Measurements from ENCODE around the gene STOML2. TPM values are rescaled to one million over a fixed set of nuclear protein-coding genes. Genes with fewer than 3 reads are reported as not detected.
"Not testable (repeated sequence)": the region's sequence is repeated elsewhere in the genome, so short reads cannot be mapped to it uniquely, and the experiment has no call there.

The STOML2 gene
- 258 and 262 TPM in 2 replicates for total RNA-seq

- intact Hi-C loops (cut with micrococcal nuclease), result loop anchor here (1.0 kb wide), 2 partner anchors 8 to 24 kb away; partner anchors contain the start of gene FANCG
- DNase-seq, result peak; percentile 97
- Mint-ChIP-seq H3K4me3 (peak within 1 kb of the TSS; percentile 94), H3K36me3 (ENCODE audit: low read depth) (peaks cover 52% of the 10 kb centered on the region), H3K27me3 (no peaks in the 10 kb centered on the region), H3K27ac (peak within 1 kb of the TSS; percentile 97), H3K9me3 (no peaks in the 10 kb centered on the region), H3K4me1 (peaks cover 27% of the 10 kb centered on the region)
These were observed at the start of gene STOML2 for GRCh38 chr9:35102769-35103659. TSS of gene STOML2 (minus strand) at chr9:35103131. CDS start at chr9:35103094, 37 bp downstream.

GRCh38 chr9:35147941-35148563, 45.1 kb upstream of the STOML2 start:
- intact Hi-C loops (cut with micrococcal nuclease); H3K27ac Mint-ChIP-seq; H3K36me3 Mint-ChIP-seq (ENCODE audit: low read depth); DNase-seq; H3K4me3 Mint-ChIP-seq; H3K4me1 Mint-ChIP-seq; H3K27me3 Mint-ChIP-seq: not testable (repeated sequence)
- H3K9me3 Mint-ChIP-seq, result peaks cover 11% of the 10 kb centered on the region

- Mint-ChIP-seq H3K9me3 (peaks cover 12% of the 10 kb centered on the region), H3K27ac (no peak overlapping the region), H3K36me3 (ENCODE audit: low read depth) (no peaks in the 10 kb centered on the region), H3K4me3 (no peak overlapping the region), H3K27me3 (no peaks in the 10 kb centered on the region), H3K4me1 (no peaks in the 10 kb centered on the region)
- intact Hi-C loops (cut with micrococcal nuclease), result no loop called here
- DNase-seq, result no peak
These were observed 39.1 kb upstream of the STOML2 start for GRCh38 chr9:35142037-35142436.

- no peaks in the 10 kb centered on the region for H3K27me3 Mint-ChIP-seq
- no peak overlapping the region for H3K27ac Mint-ChIP-seq
- intact Hi-C loops (cut with micrococcal nuclease), result no loop called here
- peaks cover 8% of the 10 kb centered on the region for H3K9me3 Mint-ChIP-seq
- no peaks in the 10 kb centered on the region for H3K4me1 Mint-ChIP-seq
- H3K4me3 Mint-ChIP-seq, result no peak overlapping the region
- DNase-seq, result no peak
- H3K36me3 Mint-ChIP-seq (ENCODE audit: low read depth), result no peaks in the 10 kb centered on the region
These were observed 37.2 kb upstream of the STOML2 start for GRCh38 chr9:35140093-35140492.

- intact Hi-C loops (cut with micrococcal nuclease), result no loop called here
- H3K4me3 Mint-ChIP-seq, result no peak overlapping the region
- H3K27me3 Mint-ChIP-seq, result no peaks in the 10 kb centered on the region
These were observed 33.9 kb upstream of the STOML2 start for GRCh38 chr9:35136866-35137265.

GRCh38 chr9:35135988-35136387, 33.1 kb upstream of the STOML2 start:
- Mint-ChIP-seq H3K36me3 (ENCODE audit: low read depth) (no peaks in the 10 kb centered on the region), H3K27me3 (no peaks in the 10 kb centered on the region), H3K27ac (no peak overlapping the region), H3K4me3 (no peak overlapping the region), H3K9me3 (peaks cover 4% of the 10 kb centered on the region), H3K4me1 (no peaks in the 10 kb centered on the region)
- intact Hi-C loops (cut with micrococcal nuclease), result no loop called here
- no peak for DNase-seq

More at GRCh38 chr9:35136866-35137265, 33.9 kb upstream of the STOML2 start:
- H3K27ac Mint-ChIP-seq, result no peak overlapping the region
- no peaks in the 10 kb centered on the region for H3K36me3 Mint-ChIP-seq (ENCODE audit: low read depth)
- H3K4me1 Mint-ChIP-seq, result no peaks in the 10 kb centered on the region
- DNase-seq, result no peak
- peaks cover 5% of the 10 kb centered on the region for H3K9me3 Mint-ChIP-seq

- no peaks in the 10 kb centered on the region for H3K27me3 Mint-ChIP-seq
- no peaks in the 10 kb centered on the region for H3K36me3 Mint-ChIP-seq (ENCODE audit: low read depth)
- H3K4me3 Mint-ChIP-seq, result no peak overlapping the region
- no peaks in the 10 kb centered on the region for H3K9me3 Mint-ChIP-seq
- no peaks in the 10 kb centered on the region for H3K4me1 Mint-ChIP-seq
- no peak for DNase-seq
- intact Hi-C loops (cut with micrococcal nuclease), result no loop called here
- H3K27ac Mint-ChIP-seq, result no peak overlapping the region
These were observed 32.0 kb upstream of the STOML2 start for GRCh38 chr9:35134920-35135319.

GRCh38 chr9:35116898-35117551, 14.1 kb upstream of the STOML2 start:
- no peaks in the 10 kb centered on the region for H3K9me3 Mint-ChIP-seq
- H3K27ac Mint-ChIP-seq, result peak overlapping the region; percentile 94
- peak overlapping the region; percentile 91 for H3K4me3 Mint-ChIP-seq
- intact Hi-C loops (cut with micrococcal nuclease), result loop anchor here (1.0 to 10.0 kb wide), 5 partner anchors 142 to 698 kb away; partner anchors contain the start of genes HINT2 and SPAG8
- peaks cover 2% of the 10 kb centered on the region for H3K27me3 Mint-ChIP-seq
- H3K4me1 Mint-ChIP-seq, result peaks cover 37% of the 10 kb centered on the region
- H3K36me3 Mint-ChIP-seq (ENCODE audit: low read depth), result no peaks in the 10 kb centered on the region
- peak; percentile 96 for DNase-seq

GRCh38 chr9:35116539-35116897, 13.6 kb upstream of the STOML2 start:
- H3K4me3 Mint-ChIP-seq, result peak overlapping the region; percentile 91
- peaks cover 2% of the 10 kb centered on the region for H3K27me3 Mint-ChIP-seq

GRCh38 chr9:35115680-35116538, 13.0 kb upstream of the STOML2 start, which contains the start of gene ATOSB:
TSS of gene ATOSB (minus strand) at chr9:35115862. CDS start at chr9:35108274, 7,588 bp downstream.
- no peaks in the 10 kb centered on the region for H3K27me3 Mint-ChIP-seq
- H3K4me1 Mint-ChIP-seq, result peaks cover 45% of the 10 kb centered on the region
- peak within 1 kb of the TSS; percentile 94 for H3K27ac Mint-ChIP-seq
- peak; percentile 98 for DNase-seq
- no peaks in the 10 kb centered on the region for H3K36me3 Mint-ChIP-seq (ENCODE audit: low read depth)
- peak within 1 kb of the TSS; percentile 91 for H3K4me3 Mint-ChIP-seq
- intact Hi-C loops (cut with micrococcal nuclease), result loop anchor here (1.0 to 10.0 kb wide), 5 partner anchors 143 to 699 kb away; partner anchors contain the start of genes HINT2 and SPAG8
- no peaks in the 10 kb centered on the region for H3K9me3 Mint-ChIP-seq

More at GRCh38 chr9:35116539-35116897, 13.6 kb upstream of the STOML2 start:
- no peaks in the 10 kb centered on the region for H3K36me3 Mint-ChIP-seq (ENCODE audit: low read depth)
- H3K27ac Mint-ChIP-seq, result peak overlapping the region; percentile 94
- intact Hi-C loops (cut with micrococcal nuclease), result loop anchor here (1.0 to 10.0 kb wide), 5 partner anchors 143 to 698 kb away; partner anchors contain the start of genes HINT2 and SPAG8
- no peaks in the 10 kb centered on the region for H3K9me3 Mint-ChIP-seq
- DNase-seq, result no peak
- peaks cover 42% of the 10 kb centered on the region for H3K4me1 Mint-ChIP-seq

- Mint-ChIP-seq H3K27ac (peak overlapping the region; percentile 94), H3K4me1 (peaks cover 51% of the 10 kb centered on the region), H3K27me3 (no peaks in the 10 kb centered on the region), H3K36me3 (ENCODE audit: low read depth) (no peaks in the 10 kb centered on the region), H3K9me3 (no peaks in the 10 kb centered on the region), H3K4me3 (peak overlapping the region; percentile 91)
- DNase-seq, result peak; percentile 83
- intact Hi-C loops (cut with micrococcal nuclease), result loop anchor here (1.0 to 10.0 kb wide), 5 partner anchors 35 to 1298 kb away; partner anchors contain the start of genes CREB3, HINT2, SPAG8 and TLN1
These were observed 12.1 kb upstream of the STOML2 start for GRCh38 chr9:35114840-35115628.

Data from activated CD4-positive, alpha-beta T cell treated with anti-CD3 and anti-CD28 coated beads, Interleukin-2, amount 10 ng/mL, durations not matched to agents 24 days and 14 days (primary cell).